Stimulated activated CD8-positive, alpha-beta memory T cell treated with anti-CD3 and anti-CD28 coated beads, Interleukin-7, amount 100 ng/mL, for 24 hours (primary cell): ENCODE results near the gene PEX3.
"Not testable (repeated sequence)": the region's sequence is repeated elsewhere in the genome, so short reads cannot be mapped to it uniquely, and the experiment has no call there.

Source experiments
- DNase-seq: peaks from one replicate; pipeline ENCODE4 v3.0.0-alpha.2; 2020; ENCODE audit warnings: low read depth

Gene PEX3

GRCh38 chr6:143450453-143451371 lies at the start of gene PEX3, which contains the start of gene ADAT2:
Gene PEX3 (plus strand): TSS chr6:143450805. CDS start chr6:143451043, 238 bp downstream.
Gene ADAT2 (minus strand): TSS chr6:143450695. CDS start chr6:143450658, 37 bp downstream.
- DNase-seq: peak; percentile 82

GRCh38 chr6:143401068-143401446 lies 49.5 kb upstream of the PEX3 start:
- no peak for DNase-seq

- no peak for DNase-seq
These were observed 48.8 kb upstream of the PEX3 start for GRCh38 chr6:143401636-143402370.

- DNase-seq: no peak
These were observed 47.8 kb upstream of the PEX3 start for GRCh38 chr6:143402721-143403336.

- no peak for DNase-seq
These were observed 45.0 kb upstream of the PEX3 start for GRCh38 chr6:143405373-143406154.

GRCh38 chr6:143406673-143407072 lies 43.9 kb upstream of the PEX3 start:
- no peak for DNase-seq

- DNase-seq: no peak
These were observed 42.3 kb upstream of the PEX3 start for GRCh38 chr6:143408151-143408786.

- no peak for DNase-seq
These were observed 41.8 kb upstream of the PEX3 start for GRCh38 chr6:143408787-143409162.

GRCh38 chr6:143410859-143411270 lies 39.7 kb upstream of the PEX3 start:
- DNase-seq: no peak

- DNase-seq: no peak
These were observed 35.8 kb upstream of the PEX3 start for GRCh38 chr6:143414769-143415168.

- DNase-seq: no peak
These were observed 31.1 kb upstream of the PEX3 start for GRCh38 chr6:143419526-143419925.

- DNase-seq: no peak
These were observed 24.6 kb upstream of the PEX3 start for GRCh38 chr6:143426026-143426425.

GRCh38 chr6:143427109-143427817 lies 23.3 kb upstream of the PEX3 start:
- no peak for DNase-seq

GRCh38 chr6:143429970-143430369 lies 20.6 kb upstream of the PEX3 start:
- DNase-seq: no peak

- DNase-seq: no peak
These were observed 19.4 kb upstream of the PEX3 start for GRCh38 chr6:143431226-143431625.

GRCh38 chr6:143432588-143432987 lies 18.0 kb upstream of the PEX3 start:
- DNase-seq: no peak

GRCh38 chr6:143441010-143441409 lies 9.6 kb upstream of the PEX3 start:
- DNase-seq: no peak

- DNase-seq: no peak
These were observed 8.7 kb upstream of the PEX3 start for GRCh38 chr6:143441680-143442545.

- no peak for DNase-seq
These were observed 7.5 kb upstream of the PEX3 start for GRCh38 chr6:143443096-143443495.

- DNase-seq: not testable (repeated sequence)
These were observed 2.7 kb upstream of the PEX3 start for GRCh38 chr6:143447865-143448264.
